Nephron (organoid): ENCODE measurements around the gene EXOC6.

Experiments used
- H3K27ac Mint-ChIP-seq, 3 experiments: 2 replicates each; pipeline ENCODE4 v1.8.0; 2020; ENCODE audit warnings: mixed read lengths in 3 of 3, mild to moderate bottlenecking in 2 of 3, moderate library complexity in 1 of 3
- H3K27me3 Mint-ChIP-seq: 2 replicates; pipeline ENCODE4 v1.8.0; 2021; ENCODE audit warnings: low read depth, mild to moderate bottlenecking, moderate library complexity, mixed read lengths
- H3K36me3 Mint-ChIP-seq: 2 replicates; pipeline ENCODE4 v1.8.0; 2020; ENCODE audit warnings: low read depth, mixed read lengths
- H3K4me1 Mint-ChIP-seq: 2 replicates; pipeline ENCODE4 v1.8.0; 2020; ENCODE audit warnings: mixed read lengths
- H3K4me3 Mint-ChIP-seq, 3 experiments: 2 replicates each; pipeline ENCODE4 v1.8.0; 2020; ENCODE audit warnings: mild to moderate bottlenecking in 3 of 3, mixed read lengths in 3 of 3, moderate library complexity in 2 of 3
- H3K9me3 Mint-ChIP-seq: 2 replicates; pipeline ENCODE4 v1.8.0; 2020; ENCODE audit warnings: mixed read lengths
- CTCF ChIP-seq, 3 experiments: fragments of 200-600 bp; sonication (generic); IDR thresholded peaks; one replicate each; pipeline ENCODE4 v1.5.0; 2021; ENCODE audit warnings: antibody characterized with exemption in 3 of 3; ENCODE audit not compliant: unreplicated experiment in 3 of 3

EXOC6 gene

GRCh38 chr10:92810934-92811532 is 37.3 kb upstream of the EXOC6 start:
- no peak overlapping the region for H3K4me3 Mint-ChIP-seq
- TF ChIP-seq CTCF (IDR thresholded peaks at IDR 0.05; ENCODE audit: unreplicated experiment in 3 of 3), result no peak
- H3K4me1 Mint-ChIP-seq, result no peaks in the 10 kb centered on the region
- no peaks in the 10 kb centered on the region for H3K9me3 Mint-ChIP-seq
- no peaks in the 10 kb centered on the region for H3K36me3 Mint-ChIP-seq
- peaks cover 14% of the 10 kb centered on the region for H3K27me3 Mint-ChIP-seq
- H3K27ac Mint-ChIP-seq, result no peak overlapping the region

- Mint-ChIP-seq H3K27me3 (peaks cover 12% of the 10 kb centered on the region), H3K4me1 (no peaks in the 10 kb centered on the region), H3K27ac (no peak overlapping the region), H3K4me3 (no peak overlapping the region), H3K9me3 (no peaks in the 10 kb centered on the region), H3K36me3 (no peaks in the 10 kb centered on the region)
- no peak for TF ChIP-seq CTCF (IDR thresholded peaks at IDR 0.05; ENCODE audit: unreplicated experiment in 3 of 3)
Measured at GRCh38 chr10:92811986-92812385, 36.3 kb upstream of the EXOC6 start.

GRCh38 chr10:92813979-92814378 is 34.3 kb upstream of the EXOC6 start:
- no peaks in the 10 kb centered on the region for H3K36me3 Mint-ChIP-seq
- no peak for TF ChIP-seq CTCF (IDR thresholded peaks at IDR 0.05; ENCODE audit: unreplicated experiment in 3 of 3)
- no peak overlapping the region for H3K4me3 Mint-ChIP-seq
- no peak overlapping the region for H3K27ac Mint-ChIP-seq
- H3K27me3 Mint-ChIP-seq, result peaks cover 7% of the 10 kb centered on the region
- H3K9me3 Mint-ChIP-seq, result no peaks in the 10 kb centered on the region
- no peaks in the 10 kb centered on the region for H3K4me1 Mint-ChIP-seq

GRCh38 chr10:92814790-92815189 is 33.5 kb upstream of the EXOC6 start:
- Mint-ChIP-seq H3K9me3 (no peaks in the 10 kb centered on the region), H3K27me3 (peaks cover 7% of the 10 kb centered on the region), H3K4me3 (no peak overlapping the region), H3K4me1 (no peaks in the 10 kb centered on the region), H3K27ac (no peak overlapping the region), H3K36me3 (no peaks in the 10 kb centered on the region)
- no peak for TF ChIP-seq CTCF (IDR thresholded peaks at IDR 0.05; ENCODE audit: unreplicated experiment in 3 of 3)

GRCh38 chr10:92816091-92816531 is 32.2 kb upstream of the EXOC6 start:
- TF ChIP-seq CTCF (IDR thresholded peaks at IDR 0.05; ENCODE audit: unreplicated experiment in 3 of 3), result no peak
- H3K36me3 Mint-ChIP-seq, result no peaks in the 10 kb centered on the region
- H3K9me3 Mint-ChIP-seq, result no peaks in the 10 kb centered on the region
- H3K4me3 Mint-ChIP-seq, result no peak overlapping the region
- peaks cover 4% of the 10 kb centered on the region for H3K27me3 Mint-ChIP-seq
- H3K27ac Mint-ChIP-seq, result no peak overlapping the region
- no peaks in the 10 kb centered on the region for H3K4me1 Mint-ChIP-seq

- Mint-ChIP-seq H3K36me3 (no peaks in the 10 kb centered on the region), H3K27ac (peak overlapping the region; percentile 76 to 87 (median 84))
Measured at GRCh38 chr10:92822060-92822634, 26.2 kb upstream of the EXOC6 start.

More at GRCh38 chr10:92822060-92822634, 26.2 kb upstream of the EXOC6 start:
- no peak overlapping the region for H3K4me3 Mint-ChIP-seq
- TF ChIP-seq CTCF (IDR thresholded peaks at IDR 0.05; ENCODE audit: unreplicated experiment in 3 of 3), result no peak
- peaks cover 2% of the 10 kb centered on the region for H3K27me3 Mint-ChIP-seq
- H3K4me1 Mint-ChIP-seq, result peaks cover 7% of the 10 kb centered on the region
- peaks cover 4% of the 10 kb centered on the region for H3K9me3 Mint-ChIP-seq
